WI38 (cell line): ENCODE results near the gene PIP5K1A.

Source experiments
- H3K4me3 ChIP-seq: 2 replicates; pipeline ENCODE4 v1.5.1; 2011; ENCODE audit warnings: low read depth, mild to moderate bottlenecking, control low read depth, low read length
- TF ChIP-seq, protein P1 (sequence below): IDR thresholded peaks from 2 replicates; pipeline ENCODE4 v1.5.1; 2012; ENCODE audit warnings: low read depth, mild to moderate bottlenecking, control low read depth, low read length

The PIP5K1A gene

DNA sequence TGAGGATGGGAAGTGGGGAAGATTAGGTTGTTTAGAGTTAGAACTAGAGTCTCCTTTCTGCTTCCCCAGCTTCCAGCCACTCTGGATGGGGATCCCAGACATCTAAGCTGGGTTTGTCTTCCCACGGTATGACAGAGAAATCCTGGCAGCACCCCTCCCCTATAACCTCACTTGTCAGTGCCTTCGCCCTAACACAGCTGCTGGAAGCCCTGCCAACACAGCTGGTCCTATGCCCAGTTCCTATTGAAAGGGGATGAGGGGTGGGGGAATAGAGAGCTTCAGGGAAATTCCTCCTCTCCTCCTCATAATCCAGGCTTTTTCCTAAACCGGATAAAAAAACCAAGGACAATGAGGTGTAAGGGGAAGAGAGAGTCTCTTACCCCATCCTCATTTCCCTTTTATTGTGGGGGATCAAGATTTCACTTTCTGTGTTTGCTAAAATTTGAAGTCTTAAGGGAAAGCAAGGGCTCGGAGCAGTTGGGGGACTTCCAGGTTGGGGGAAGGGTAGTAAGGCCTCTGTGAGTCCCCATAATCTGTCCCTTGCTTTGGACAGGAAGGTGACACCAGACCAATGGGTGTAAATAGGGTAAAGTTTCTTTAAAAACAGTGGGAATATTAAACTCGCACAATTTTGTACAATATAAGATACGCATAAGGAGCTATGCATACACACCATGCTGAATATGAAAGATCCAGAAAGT, 23.2 kb upstream of the PIP5K1A start:
- TF ChIP-seq, protein P1, sequence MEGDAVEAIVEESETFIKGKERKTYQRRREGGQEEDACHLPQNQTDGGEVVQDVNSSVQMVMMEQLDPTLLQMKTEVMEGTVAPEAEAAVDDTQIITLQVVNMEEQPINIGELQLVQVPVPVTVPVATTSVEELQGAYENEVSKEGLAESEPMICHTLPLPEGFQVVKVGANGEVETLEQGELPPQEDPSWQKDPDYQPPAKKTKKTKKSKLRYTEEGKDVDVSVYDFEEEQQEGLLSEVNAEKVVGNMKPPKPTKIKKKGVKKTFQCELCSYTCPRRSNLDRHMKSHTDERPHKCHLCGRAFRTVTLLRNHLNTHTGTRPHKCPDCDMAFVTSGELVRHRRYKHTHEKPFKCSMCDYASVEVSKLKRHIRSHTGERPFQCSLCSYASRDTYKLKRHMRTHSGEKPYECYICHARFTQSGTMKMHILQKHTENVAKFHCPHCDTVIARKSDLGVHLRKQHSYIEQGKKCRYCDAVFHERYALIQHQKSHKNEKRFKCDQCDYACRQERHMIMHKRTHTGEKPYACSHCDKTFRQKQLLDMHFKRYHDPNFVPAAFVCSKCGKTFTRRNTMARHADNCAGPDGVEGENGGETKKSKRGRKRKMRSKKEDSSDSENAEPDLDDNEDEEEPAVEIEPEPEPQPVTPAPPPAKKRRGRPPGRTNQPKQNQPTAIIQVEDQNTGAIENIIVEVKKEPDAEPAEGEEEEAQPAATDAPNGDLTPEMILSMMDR, result no peak

DNA sequence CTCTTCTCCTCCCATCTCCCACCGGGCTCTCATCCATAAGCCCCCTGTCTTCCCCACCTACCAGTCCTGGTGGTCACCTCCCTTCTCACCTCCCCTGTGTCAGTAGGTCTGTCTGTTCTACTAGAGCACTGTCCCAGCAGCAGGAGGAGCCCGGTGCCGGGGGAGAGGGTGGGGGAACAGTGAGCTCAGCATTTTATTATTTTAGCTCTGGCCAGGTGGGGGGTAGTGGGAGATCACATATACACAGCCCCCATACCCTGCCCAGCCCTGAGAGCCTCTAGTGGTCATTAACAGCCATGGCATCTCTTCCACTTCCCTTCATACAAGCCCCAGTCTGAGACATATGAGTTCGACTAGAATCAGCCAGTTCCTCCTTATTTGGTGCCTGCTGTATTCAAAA, 22.5 kb upstream of the PIP5K1A start, which contains the start of gene TMOD4:
TSS of gene TMOD4 (minus strand) at position 119 of the 400 bp plus-strand sequence. CDS start 1,106 bp downstream, outside the sequence.
- no peak within 1 kb of the TSS for H3K4me3 ChIP-seq
- TF ChIP-seq, protein P1, result peak; percentile 74

More for the DNA sequence above, 23.2 kb upstream of the PIP5K1A start:
- H3K4me3 ChIP-seq, result no peak overlapping the region

DNA sequence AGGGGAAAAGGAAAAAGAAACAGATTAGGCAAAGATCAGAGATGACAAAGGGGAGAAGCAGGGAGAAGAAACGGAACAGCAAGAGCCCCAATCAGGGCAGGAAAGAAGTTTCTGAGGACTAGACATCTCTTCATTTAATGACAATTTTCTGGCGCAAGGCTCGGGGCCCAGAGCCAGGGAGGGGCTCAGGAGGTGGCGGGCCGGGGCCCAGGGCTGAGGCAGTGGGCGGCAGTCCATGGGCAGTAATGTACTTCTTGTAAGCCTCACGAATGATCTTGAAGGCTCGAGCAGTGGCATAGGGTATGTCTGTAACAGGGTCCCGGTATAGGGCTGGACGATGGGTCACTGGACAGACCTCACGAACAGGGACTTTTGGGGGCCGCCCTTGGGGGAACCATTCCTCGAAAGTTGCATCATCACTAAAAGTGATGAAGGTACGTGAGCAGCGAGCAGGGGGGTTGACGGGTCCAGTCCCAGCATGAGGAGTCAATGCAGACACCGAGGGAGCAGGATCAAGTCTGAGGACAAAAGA, 21.8 kb upstream of the PIP5K1A start:
- TF ChIP-seq, protein P1, result no peak
- H3K4me3 ChIP-seq, result no peak overlapping the region

DNA sequence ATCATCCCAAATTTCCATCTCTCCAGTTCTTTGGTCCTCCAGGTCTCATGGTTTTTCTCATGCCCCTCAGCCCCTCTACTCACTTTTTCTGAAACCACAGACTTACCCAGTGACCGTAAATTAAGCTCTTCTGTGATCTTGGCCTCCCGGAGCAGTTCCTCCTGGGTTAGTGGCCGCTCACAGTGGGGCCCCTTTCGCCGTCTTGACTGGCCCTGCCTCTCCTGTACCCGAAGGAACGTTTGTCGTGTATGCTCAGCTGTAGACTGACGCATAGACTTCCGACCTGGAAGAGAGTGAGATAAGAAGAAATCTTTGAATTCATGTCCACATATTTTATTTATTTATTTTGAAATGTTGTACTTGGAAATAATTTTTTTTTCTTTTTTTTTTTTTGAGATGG, 14.1 kb upstream of the PIP5K1A start:
- H3K4me3 ChIP-seq, result no peak overlapping the region
- TF ChIP-seq, protein P1, result no peak

GRCh38 chr1:151187205-151187604, 11.1 kb upstream of the PIP5K1A start:
- H3K4me3 ChIP-seq, result no peak overlapping the region
- TF ChIP-seq, protein P1, result no peak

DNA sequence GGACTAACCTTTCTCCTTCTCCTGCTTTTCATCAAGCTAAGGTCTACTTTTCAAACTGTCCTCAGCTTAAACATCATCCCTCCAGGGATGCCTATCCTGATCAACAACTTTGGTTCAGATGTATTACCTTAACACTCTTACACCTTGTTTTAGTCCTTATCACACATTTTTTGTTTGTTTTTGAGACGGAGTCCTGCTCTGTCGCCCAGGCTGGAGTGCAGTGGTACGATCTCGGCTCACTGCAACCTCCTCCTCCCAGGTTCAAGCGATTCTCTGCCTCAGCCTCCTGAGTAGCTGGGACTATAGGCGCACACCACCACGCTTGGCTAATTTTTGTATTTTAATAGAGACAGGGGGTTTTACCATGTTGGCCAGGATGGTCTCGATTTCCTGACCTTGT, 9.7 kb upstream of the PIP5K1A start:
- peak overlapping the region; percentile 74 for H3K4me3 ChIP-seq

- H3K4me3 ChIP-seq, result peak within 1 kb of the TSS; percentile 74
- TF ChIP-seq, protein P1, result no peak
Observed at GRCh38 chr1:151189637-151190445, 8.5 kb upstream of the PIP5K1A start, which contains the start of gene VPS72. VPS72 (minus strand) TSS chr1:151190197; CDS start chr1:151190121, 76 bp downstream.
